SK-N-MC (cell line): ENCODE measurements around the gene FCMR.

Source experiments
- EZH2 ChIP-seq: fragments of 200-600 bp; sonication (generic); IDR thresholded peaks from one replicate; pipeline ENCODE4 v1.6.1; 2017; ENCODE audit warnings: antibody characterized with exemption
- FOXP2 ChIP-seq: optimal IDR thresholded peaks from 2 replicates; pipeline ENCODE3; 2011; ENCODE audit warnings: mild to moderate bottlenecking, moderate library complexity; ENCODE audit not compliant: insufficient read depth; ENCODE audit errors: extremely low read length, control extremely low read depth
- POLR2AphosphoS5 ChIP-seq: IDR thresholded peaks from 2 replicates; pipeline ENCODE4 v1.6.1; 2012; ENCODE audit warnings: mild to moderate bottlenecking, low read depth, low read length, borderline replicate concordance

GRCh38 chr1:206932177-206932576 lies 10.4 kb upstream of the FCMR start:
- TF ChIP-seq POLR2AphosphoS5: no peak
- no peak for TF ChIP-seq EZH2
- TF ChIP-seq FOXP2: no peak
